ENCODE measurements around the gene SMARCA1.

SMARCA1 gene

DNA sequence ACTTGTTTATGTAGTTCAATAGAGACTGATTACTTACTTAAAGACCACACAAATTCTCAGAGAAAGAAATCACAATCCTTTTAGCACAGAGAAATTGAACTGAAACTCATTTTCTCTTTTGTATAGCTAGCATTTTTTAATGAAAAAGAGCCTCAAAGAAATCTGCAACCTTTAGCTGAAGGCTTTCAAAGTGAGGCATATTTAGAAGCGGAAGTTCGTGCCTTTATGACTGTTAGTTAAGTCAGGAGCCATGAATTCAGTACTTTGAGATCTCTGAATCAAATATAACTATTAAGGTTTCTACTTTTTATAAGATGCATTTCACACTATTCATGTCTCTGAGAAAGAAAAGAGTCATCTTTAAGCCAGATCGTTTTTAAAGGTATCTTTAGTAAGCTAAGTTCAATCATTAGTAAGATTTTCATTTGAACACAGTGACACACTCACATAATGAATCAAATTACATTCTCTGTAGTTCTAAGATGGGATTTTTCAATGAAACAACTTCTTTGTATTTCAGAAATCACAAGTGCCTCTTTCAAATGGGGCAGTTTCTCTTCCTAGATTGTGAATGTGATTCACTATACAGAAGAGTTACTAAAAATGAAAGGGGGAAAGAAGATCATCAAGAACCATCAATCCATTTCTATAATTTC is 61.4 kb downstream of the SMARCA1 start:
- DNase-seq (ENCODE audit: low spot score): no peak

DNA sequence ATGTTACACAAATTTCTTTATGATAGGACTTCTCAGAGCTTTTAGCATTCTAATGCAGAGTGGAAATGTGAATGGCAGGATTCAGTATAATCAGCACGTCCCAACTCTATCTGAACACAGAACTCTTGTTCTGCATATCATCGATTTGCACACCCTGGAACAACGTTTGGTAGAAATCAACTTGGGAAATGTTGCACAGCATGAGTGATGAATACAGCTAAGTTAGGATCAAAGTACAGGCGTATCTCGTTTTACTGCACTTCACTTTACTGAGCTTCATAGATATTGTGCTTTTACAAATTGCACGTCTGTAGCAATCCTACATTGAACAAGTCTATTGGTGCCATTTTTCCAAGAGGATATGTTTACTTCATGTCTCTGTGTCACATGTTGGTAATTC is 70.8 kb downstream of the SMARCA1 start:
- no peak for DNase-seq (ENCODE audit: low spot score)

DNA sequence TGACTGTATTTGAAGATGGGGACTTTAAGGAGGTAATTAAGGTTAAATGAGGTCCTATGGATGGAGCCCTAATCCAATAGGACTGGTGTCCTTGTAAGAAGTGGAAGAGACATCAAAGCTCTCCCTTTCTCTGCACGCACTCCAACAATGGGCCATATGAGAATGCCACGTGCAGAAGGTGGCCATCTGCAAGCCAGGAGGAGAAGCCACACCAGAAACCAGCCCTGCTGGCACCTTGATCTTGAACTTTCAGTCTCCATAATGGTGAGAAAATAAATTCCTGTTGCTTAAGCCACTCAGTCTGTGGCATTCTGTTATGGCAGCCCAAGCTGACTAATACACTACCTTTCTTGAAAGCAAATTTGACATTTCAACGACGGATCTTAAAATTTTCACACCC is 73.2 kb downstream of the SMARCA1 start:
- DNase-seq (ENCODE audit: low spot score): no peak

DNA sequence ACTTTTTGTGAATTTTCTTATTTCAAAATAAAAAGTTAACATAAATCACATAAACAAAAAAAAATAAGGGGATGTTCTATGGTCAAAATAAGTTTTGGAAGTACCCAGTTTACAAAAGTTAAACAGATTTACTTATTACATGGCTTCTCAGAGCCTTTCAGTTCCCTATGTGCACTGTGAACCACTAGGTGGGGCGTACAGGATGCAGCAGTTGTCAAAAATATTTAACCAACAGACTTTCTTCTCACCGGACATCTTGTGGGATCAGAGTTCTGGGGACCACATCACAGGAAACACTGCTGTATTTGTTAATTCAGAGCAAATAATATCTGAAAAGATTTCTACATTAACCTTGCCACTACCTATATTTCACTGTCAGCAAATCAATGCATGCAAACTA is 74.1 kb downstream of the SMARCA1 start:
- DNase-seq (ENCODE audit: low spot score): no peak

DNA sequence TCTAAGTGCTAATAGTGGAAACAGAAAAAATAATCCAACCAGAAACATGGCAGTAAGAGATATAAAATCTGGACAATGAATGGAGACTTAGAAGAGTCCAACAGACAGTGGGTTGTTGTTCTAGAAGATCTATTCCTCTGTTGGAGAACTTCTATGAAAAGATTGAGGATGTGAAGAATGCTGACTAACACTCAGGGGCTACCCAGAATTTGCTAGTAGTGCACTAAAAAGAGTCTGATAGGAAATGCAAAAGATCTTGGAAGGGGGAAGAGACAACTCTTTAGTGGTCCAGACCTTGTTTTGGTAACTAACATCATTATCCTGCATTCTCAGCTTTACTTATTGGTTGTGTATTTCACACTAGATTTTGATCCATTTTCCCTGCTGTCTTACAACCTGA is 77.9 kb downstream of the SMARCA1 start:
- DNase-seq (ENCODE audit: low spot score): no peak

DNA sequence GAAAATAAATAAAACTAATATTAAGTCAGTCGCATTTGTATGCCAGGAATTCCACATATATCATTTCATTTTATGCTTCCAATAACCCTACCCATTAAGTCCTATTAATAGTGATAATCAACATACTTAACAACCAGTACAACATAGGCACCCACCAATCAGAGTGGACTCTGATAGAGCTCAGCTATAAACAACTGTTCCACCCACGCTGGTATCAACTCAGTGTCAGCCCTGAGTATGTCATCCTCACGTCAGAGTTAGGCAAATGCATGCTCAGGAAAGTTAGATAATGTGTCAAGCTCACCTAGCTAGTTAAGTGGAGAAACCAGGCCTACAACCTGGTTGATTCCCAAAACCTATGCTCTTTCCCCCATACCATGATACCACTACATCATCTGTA is 89.3 kb downstream of the SMARCA1 start:
- DNase-seq (ENCODE audit: low spot score): no peak

DNA sequence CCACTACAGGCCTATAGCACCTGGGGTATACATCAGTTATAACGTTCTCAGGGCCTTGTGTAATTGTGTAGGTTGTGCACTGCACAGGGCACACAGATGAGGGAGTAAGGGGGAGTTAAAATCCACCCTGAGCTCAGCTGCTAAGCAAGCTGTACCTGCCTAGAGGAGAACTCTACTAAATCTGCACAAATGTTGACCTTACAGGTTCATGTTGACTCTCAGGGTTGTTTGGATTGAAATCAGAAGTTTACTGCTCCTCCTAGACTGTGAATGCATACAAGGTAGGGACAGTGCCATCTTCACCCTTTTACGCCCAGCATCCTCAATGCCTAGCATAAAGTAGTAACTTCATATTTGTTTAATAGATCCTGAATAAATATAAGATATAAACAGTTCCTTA is 89.8 kb downstream of the SMARCA1 start:
- DNase-seq (ENCODE audit: low spot score): no peak

DNA sequence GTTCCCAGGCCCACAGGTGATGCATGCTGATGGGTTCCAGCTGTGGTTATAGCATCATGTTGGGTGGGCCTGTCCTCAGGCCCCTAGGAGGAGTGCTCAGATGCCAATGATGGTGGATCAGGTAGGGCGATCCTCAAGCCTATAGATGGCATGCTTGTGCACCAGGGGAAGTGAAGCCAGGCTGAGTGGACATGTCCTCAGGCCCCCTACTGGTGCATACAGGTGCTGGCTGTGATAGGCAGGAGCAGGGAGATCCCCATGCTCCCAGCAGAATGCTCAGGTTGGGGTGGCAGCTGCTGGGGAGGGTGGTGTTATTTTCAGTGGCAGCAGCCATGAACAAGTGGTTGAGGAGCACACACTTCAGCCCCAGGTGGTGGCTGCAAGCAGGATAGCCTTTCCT is 96.0 kb downstream of the SMARCA1 start:
- DNase-seq (ENCODE audit: low spot score): no peak

DNA sequence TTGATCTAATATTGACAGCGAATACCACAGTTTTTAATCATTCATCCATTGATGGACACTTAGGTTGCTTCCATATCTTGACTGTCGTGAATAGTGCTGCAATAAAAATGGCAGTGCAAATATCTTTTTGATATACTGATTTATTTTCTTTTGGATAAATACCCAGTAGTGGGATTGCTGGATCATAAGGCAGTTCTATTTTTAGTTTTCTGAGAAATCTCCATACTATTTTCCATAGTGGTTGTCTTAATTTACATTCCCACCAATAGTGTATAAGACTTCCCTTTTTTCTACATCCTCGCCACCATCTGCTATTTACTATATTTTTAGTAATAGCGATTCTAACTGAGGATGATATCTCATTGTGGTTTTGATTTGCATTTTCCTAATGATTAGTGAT is 100.1 kb downstream of the SMARCA1 start:
- no peak for DNase-seq (ENCODE audit: low spot score)

DNA sequence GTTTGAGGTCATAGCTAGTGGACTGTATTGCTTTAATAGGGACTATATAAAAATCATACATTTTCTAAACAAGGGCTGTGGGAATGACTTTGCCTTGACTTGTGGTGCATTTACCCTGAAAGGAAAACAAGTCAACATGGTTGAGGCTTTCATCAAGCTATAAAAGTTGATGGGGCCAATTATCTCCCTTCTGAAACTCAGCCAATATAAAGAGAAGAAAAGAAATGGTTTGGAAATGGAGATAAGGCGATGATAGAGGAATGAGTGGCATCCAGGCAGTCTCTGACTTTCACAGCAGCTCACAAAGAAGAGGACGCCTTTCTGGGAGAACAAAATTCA is 118.7 kb downstream of the SMARCA1 start:
- no peak for DNase-seq (ENCODE audit: low spot score)

DNA sequence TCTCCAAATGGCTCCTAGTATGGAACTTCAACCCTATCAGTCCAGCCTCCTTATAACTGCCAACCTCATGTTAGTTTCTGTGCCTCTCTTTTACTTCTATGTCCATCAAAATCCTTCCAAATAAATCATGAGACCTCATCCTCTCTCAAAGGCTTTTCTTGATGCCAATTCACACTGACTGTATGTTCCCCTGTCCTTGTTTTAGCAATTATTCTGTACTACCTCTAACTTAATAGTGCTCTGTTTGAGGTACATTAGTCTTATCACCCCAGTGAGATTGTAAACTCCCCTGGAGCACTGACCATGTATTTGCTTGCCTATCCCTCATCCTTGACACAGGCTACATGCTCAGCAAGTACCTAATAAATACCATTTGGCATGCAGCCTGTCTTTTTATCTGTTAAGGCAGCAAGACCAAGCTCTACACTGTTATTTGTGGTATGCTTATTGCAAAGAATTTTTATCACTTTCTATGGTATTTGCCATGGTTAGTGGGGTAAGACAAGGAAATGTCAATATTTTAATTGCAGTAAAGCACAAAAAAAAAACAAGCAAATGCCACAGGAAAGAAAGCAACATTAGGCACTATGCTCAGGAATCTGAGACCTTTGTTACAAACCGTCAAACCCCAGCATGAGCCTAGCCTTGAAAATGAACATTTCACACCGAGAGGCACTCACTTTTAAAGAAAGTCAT is 119.2 kb downstream of the SMARCA1 start:
- no peak for DNase-seq (ENCODE audit: low spot score)
